ENCODE measurements around the gene SP140L.

GRCh38 chr2:230412371-230412711 lies 85.3 kb downstream of the SP140L start:
- TF ChIP-seq POLR2A (IDR thresholded peaks at IDR 0.05) (no peak), CTCF (IDR thresholded peaks at IDR 0.05) (no peak)
